Activated CD4-positive, alpha-beta memory T cell treated with anti-CD3 and anti-CD28 coated beads for 36 hours (primary cell): ENCODE results near the gene SLC35B4. TPM values are rescaled to one million over a fixed set of nuclear protein-coding genes. Genes with fewer than 3 reads are reported as not detected.
"Not testable (repeated sequence)": the region's sequence is repeated elsewhere in the genome, so short reads cannot be mapped to it uniquely, and the experiment has no call there.

Source experiments
- CTCF ChIA-PET: fragments of 350-600 bp; sonication (Branson Sonifier 250); formaldehyde crosslinking; loops from one replicate; lab custom pipeline; 2021; ENCODE audit warnings: antibody characterized with exemption, inconsistent platforms; lab: Charles Lee
- POLR2A ChIA-PET: fragments of 350-600 bp; sonication (Branson Sonifier 250); formaldehyde crosslinking; loops from one replicate; lab custom pipeline; 2021; ENCODE audit warnings: antibody characterized with exemption; lab: Charles Lee
- DNase-seq: peaks from one replicate; pipeline ENCODE4 v3.0.0-alpha.2; 2020
- H3K27ac Mint-ChIP-seq: one replicate; pipeline ENCODE4 v1.8.0; 2021; ENCODE audit warnings: mixed read lengths
- H3K27me3 Mint-ChIP-seq: one replicate; pipeline ENCODE4 v1.8.0; 2021; ENCODE audit warnings: mixed read lengths
- H3K36me3 Mint-ChIP-seq: one replicate; pipeline ENCODE4 v1.8.0; 2021; ENCODE audit warnings: mixed read lengths
- H3K4me1 Mint-ChIP-seq: one replicate; pipeline ENCODE4 v1.8.0; 2021; ENCODE audit warnings: low read depth, mixed read lengths
- H3K4me3 Mint-ChIP-seq: one replicate; pipeline ENCODE4 v1.8.0; 2021; ENCODE audit warnings: mild to moderate bottlenecking, mixed read lengths
- H3K9me3 Mint-ChIP-seq: one replicate; pipeline ENCODE4 v1.8.0; 2021; ENCODE audit warnings: mixed read lengths
- intact Hi-C: fragments of 100-400 bp; cut with micrococcal nuclease; formaldehyde crosslinking; loops from one replicate; pipeline ENCODE4 v1.15.1; 2023
- total RNA-seq, 2 experiments: library from RNA; stranded (reverse); gene quantifications; one replicate each; pipeline ENCODE4 v1.2.3, GENCODE V29; 2021

The SLC35B4 gene
- total RNA-seq, 2 experiments from 2014 or later, result 10.9 to 14.5 TPM

GRCh38 chr7:134308548-134308947, 8.2 kb downstream of the SLC35B4 start:
- H3K4me3 Mint-ChIP-seq, result no peak overlapping the region
- ChIA-PET POLR2A (no interaction called here), CTCF (no interaction called here)
- no peaks in the 10 kb centered on the region for H3K27me3 Mint-ChIP-seq
- DNase-seq, result no peak
- H3K36me3 Mint-ChIP-seq, result peaks cover 19% of the 10 kb centered on the region
- H3K27ac Mint-ChIP-seq, result no peak overlapping the region
- H3K9me3 Mint-ChIP-seq, result no peaks in the 10 kb centered on the region
- intact Hi-C loops, result no loop called here
- no peaks in the 10 kb centered on the region for H3K4me1 Mint-ChIP-seq

- no peak for DNase-seq
- intact Hi-C loops, result no loop called here
- Mint-ChIP-seq H3K4me3 (no peak overlapping the region), H3K36me3 (peaks cover 23% of the 10 kb centered on the region), H3K9me3 (no peaks in the 10 kb centered on the region), H3K27ac (no peak overlapping the region), H3K27me3 (no peaks in the 10 kb centered on the region), H3K4me1 (no peaks in the 10 kb centered on the region)
- ChIA-PET POLR2A (no interaction called here), CTCF (no interaction called here)
These were observed 9.4 kb downstream of the SLC35B4 start for GRCh38 chr7:134307320-134307719.

DNA sequence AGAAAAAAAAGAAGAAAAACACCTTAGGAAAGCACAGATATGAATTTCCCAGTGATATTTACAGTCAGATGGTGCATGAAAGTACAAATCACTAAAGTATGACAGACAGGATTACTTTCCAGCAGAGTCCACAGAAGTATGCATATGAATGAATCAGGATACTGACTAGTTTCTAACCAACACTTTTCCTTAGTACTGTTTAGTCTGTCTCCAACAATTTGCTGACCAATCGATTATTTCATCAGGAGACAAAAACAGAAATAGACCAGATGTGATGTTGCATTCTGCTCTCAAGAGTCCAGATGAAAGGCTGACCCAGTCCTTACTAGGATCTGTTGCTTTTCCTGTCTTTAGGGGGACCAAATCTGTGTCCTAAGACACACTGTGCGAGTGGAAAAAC, 14.6 kb downstream of the SLC35B4 start:
- no peak for DNase-seq

GRCh38 chr7:134301592-134301991, 15.1 kb downstream of the SLC35B4 start:
- Mint-ChIP-seq H3K4me1 (no peaks in the 10 kb centered on the region), H3K27me3 (no peaks in the 10 kb centered on the region), H3K36me3 (peaks cover 40% of the 10 kb centered on the region), H3K4me3 (no peak overlapping the region), H3K27ac (no peak overlapping the region), H3K9me3 (no peaks in the 10 kb centered on the region)
- ChIA-PET POLR2A (no interaction called here), CTCF (interaction anchor here (1.0 kb wide), 1 partner anchor 119 kb away, joined by 3 read pairs; no protein-coding TSS in a partner anchor)
- intact Hi-C loops, result no loop called here
- no peak for DNase-seq

More for the DNA sequence above, 14.6 kb downstream of the SLC35B4 start:
- Mint-ChIP-seq H3K27ac (no peak overlapping the region), H3K36me3 (peaks cover 40% of the 10 kb centered on the region), H3K27me3 (no peaks in the 10 kb centered on the region), H3K9me3 (no peaks in the 10 kb centered on the region), H3K4me3 (no peak overlapping the region), H3K4me1 (no peaks in the 10 kb centered on the region)
- POLR2A ChIA-PET, result no interaction called here
- CTCF ChIA-PET, result no interaction called here
- intact Hi-C loops, result no loop called here

- H3K27me3 Mint-ChIP-seq, result no peaks in the 10 kb centered on the region
- H3K27ac Mint-ChIP-seq, result no peak overlapping the region
- CTCF ChIA-PET, result interaction anchor here (1.0 kb wide), 1 partner anchor 120 kb away, joined by 3 read pairs; no protein-coding TSS in a partner anchor
- H3K9me3 Mint-ChIP-seq, result no peaks in the 10 kb centered on the region
- intact Hi-C loops, result no loop called here
- H3K4me3 Mint-ChIP-seq, result no peak overlapping the region
- peaks cover 41% of the 10 kb centered on the region for H3K36me3 Mint-ChIP-seq
- DNase-seq, result no peak
- POLR2A ChIA-PET, result no interaction called here
- H3K4me1 Mint-ChIP-seq, result no peaks in the 10 kb centered on the region
These were observed 15.7 kb downstream of the SLC35B4 start for GRCh38 chr7:134300988-134301387.

DNA sequence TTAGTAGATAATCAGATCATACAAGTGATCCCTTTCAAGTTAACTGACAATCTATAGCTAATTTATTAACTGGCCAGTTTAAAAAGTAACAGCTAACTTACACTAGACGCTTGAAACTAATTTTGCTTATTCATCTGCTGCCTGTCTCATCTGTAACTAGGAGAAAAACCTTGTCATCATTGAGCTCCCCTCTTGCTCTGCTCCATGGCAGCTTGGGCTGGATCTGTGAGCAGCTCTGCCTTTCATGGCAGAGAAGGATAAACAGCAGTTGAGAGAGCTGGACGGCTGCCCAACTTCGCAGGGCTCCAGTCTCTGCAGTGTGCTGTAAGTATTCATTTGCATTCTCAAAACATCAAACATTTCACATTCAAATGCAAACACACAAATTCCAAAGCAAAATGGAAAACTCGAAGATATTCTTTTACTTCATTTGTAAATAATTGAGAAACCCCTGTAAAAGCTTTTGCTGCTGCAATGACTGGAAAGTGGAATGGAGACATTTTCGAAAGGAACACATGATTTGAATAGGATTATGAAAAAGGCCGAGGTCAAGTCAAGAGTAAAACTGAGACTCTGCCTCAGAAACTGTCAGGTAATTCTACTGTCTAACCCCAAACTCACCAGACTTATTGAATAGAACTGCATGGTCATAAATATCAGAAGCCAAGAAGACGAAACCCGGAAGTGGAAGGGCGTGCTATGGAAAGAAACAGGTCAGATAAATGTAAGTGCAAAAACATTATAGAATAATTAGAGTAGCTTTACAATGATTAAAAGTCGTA, 17.6 kb downstream of the SLC35B4 start:
- Mint-ChIP-seq H3K36me3 (peaks cover 50% of the 10 kb centered on the region), H3K27me3 (no peaks in the 10 kb centered on the region), H3K4me3 (no peak overlapping the region), H3K4me1 (no peaks in the 10 kb centered on the region), H3K9me3 (no peaks in the 10 kb centered on the region), H3K27ac (no peak overlapping the region)
- ChIA-PET CTCF (no interaction called here), POLR2A (no interaction called here)
- intact Hi-C loops, result no loop called here
- no peak for DNase-seq

DNA sequence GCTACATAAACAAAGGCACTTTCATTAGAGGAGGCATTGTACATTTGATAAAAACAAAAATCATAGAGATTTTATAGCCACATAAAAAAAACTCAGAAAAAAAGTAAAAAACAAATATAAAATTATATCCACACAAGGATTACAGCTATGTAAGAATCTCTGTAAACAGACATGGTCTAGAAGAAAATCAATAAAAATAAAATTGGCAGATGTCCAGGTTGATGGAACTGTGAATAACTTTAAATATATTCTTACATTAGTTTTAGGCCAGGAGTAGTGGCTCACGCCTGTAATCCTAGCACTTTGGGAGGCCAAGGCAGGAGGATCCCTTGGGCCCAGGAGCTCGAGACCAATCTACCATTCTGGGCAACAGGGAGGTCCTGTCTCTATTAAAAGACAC, 19.2 kb downstream of the SLC35B4 start:
- no peak overlapping the region for H3K27ac Mint-ChIP-seq
- ChIA-PET POLR2A (no interaction called here), CTCF (no interaction called here)
- no peaks in the 10 kb centered on the region for H3K4me1 Mint-ChIP-seq
- no peak overlapping the region for H3K4me3 Mint-ChIP-seq
- intact Hi-C loops, result no loop called here
- no peaks in the 10 kb centered on the region for H3K9me3 Mint-ChIP-seq
- H3K27me3 Mint-ChIP-seq, result no peaks in the 10 kb centered on the region
- DNase-seq, result no peak
- peaks cover 49% of the 10 kb centered on the region for H3K36me3 Mint-ChIP-seq

GRCh38 chr7:134295982-134296381, 20.7 kb downstream of the SLC35B4 start:
- DNase-seq, intact Hi-C loops, H3K27ac Mint-ChIP-seq, POLR2A ChIA-PET, H3K4me3 Mint-ChIP-seq, H3K27me3 Mint-ChIP-seq, CTCF ChIA-PET, H3K4me1 Mint-ChIP-seq, H3K9me3 Mint-ChIP-seq: not testable (repeated sequence)
- H3K36me3 Mint-ChIP-seq, result peaks cover 48% of the 10 kb centered on the region

GRCh38 chr7:134293002-134293740, 23.6 kb downstream of the SLC35B4 start:
- Mint-ChIP-seq H3K4me3 (no peak overlapping the region), H3K9me3 (no peaks in the 10 kb centered on the region), H3K36me3 (peaks cover 31% of the 10 kb centered on the region), H3K27me3 (no peaks in the 10 kb centered on the region), H3K4me1 (no peaks in the 10 kb centered on the region), H3K27ac (no peak overlapping the region)
- intact Hi-C loops, result no loop called here
- DNase-seq, result no peak
- ChIA-PET POLR2A (no interaction called here), CTCF (no interaction called here)

- CTCF ChIA-PET, result interaction anchor here (1.3 kb wide), 1 partner anchor 67 kb away, joined by 4 read pairs; no protein-coding TSS in a partner anchor
- Mint-ChIP-seq H3K9me3 (no peaks in the 10 kb centered on the region), H3K4me3 (no peak overlapping the region), H3K27me3 (no peaks in the 10 kb centered on the region), H3K36me3 (peaks cover 22% of the 10 kb centered on the region), H3K4me1 (no peaks in the 10 kb centered on the region), H3K27ac (no peak overlapping the region)
- intact Hi-C loops, result no loop called here
- POLR2A ChIA-PET, result no interaction called here
- no peak for DNase-seq
These were observed 26.4 kb downstream of the SLC35B4 start for GRCh38 chr7:134290286-134290685.

- Mint-ChIP-seq H3K4me1 (no peaks in the 10 kb centered on the region), H3K27me3 (no peaks in the 10 kb centered on the region), H3K9me3 (no peaks in the 10 kb centered on the region), H3K36me3 (peaks cover 18% of the 10 kb centered on the region), H3K27ac (no peak overlapping the region), H3K4me3 (no peak overlapping the region)
- no peak for DNase-seq
- POLR2A ChIA-PET, result no interaction called here
- intact Hi-C loops, result no loop called here
- CTCF ChIA-PET, result interaction anchor here (1.3 kb wide), 1 partner anchor 68 kb away, joined by 4 read pairs; no protein-coding TSS in a partner anchor
These were observed 26.9 kb downstream of the SLC35B4 start for GRCh38 chr7:134289841-134290240.

DNA sequence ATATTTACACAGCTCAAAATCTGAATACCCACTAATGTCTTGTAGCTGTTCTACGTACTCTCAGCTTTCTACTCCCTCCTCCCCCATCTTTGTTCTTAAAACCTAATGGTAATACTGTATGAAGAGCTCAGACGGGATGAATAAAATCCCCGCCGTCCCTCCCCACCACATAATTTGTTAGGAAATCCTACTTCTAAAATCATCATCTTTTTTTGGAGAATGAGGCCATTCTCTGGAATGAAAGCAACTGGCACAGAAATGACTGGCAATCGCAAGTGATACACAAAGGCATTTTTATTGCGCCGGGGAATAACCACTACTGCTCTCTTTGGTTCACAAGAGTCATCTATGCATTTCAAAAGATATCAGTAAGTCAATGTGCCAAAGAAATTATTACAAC, 27.3 kb downstream of the SLC35B4 start:
- no peak for DNase-seq
- H3K27me3 Mint-ChIP-seq, result peaks cover 2% of the 10 kb centered on the region
- CTCF ChIA-PET, result no interaction called here
- H3K27ac Mint-ChIP-seq, result no peak overlapping the region
- no peaks in the 10 kb centered on the region for H3K9me3 Mint-ChIP-seq
- no peak overlapping the region for H3K4me3 Mint-ChIP-seq
- peaks cover 13% of the 10 kb centered on the region for H3K36me3 Mint-ChIP-seq
- no peaks in the 10 kb centered on the region for H3K4me1 Mint-ChIP-seq
- POLR2A ChIA-PET, result no interaction called here
- intact Hi-C loops, result no loop called here
